ENCODE results near the gene CDC25A. TPM values are rescaled to one million over a fixed set of nuclear protein-coding genes. Genes with fewer than 3 reads are reported as not detected.

The CDC25A gene
- total and polyA plus RNA-seq, 9 of the 15 experiments (the other 6 are each of a cell fraction or from before 2014, with no cell fraction given): 3.4 to 61.3 (median 51.8) TPM

DNA sequence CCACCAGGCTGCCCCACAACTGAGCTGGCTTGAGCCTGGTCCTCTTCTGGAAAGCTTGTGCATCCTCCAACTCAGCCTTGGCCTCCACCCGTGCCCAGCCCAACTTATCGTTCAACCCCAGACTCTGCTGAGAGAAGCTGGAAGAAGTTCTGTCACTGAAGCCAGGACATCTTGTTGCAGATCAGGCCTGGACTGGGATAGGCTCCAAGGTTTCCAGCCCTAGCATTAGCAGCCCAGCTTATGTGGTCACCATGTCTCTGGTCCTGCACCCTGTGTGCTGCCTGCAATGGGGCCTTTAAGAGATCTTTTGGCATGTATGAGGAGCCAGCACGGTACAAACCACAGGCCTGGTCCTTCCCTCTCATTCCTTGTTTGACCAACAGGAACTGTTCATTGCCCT is 19.9 kb upstream of the CDC25A start (continued):
- TF ChIP-seq, protein P1, sequence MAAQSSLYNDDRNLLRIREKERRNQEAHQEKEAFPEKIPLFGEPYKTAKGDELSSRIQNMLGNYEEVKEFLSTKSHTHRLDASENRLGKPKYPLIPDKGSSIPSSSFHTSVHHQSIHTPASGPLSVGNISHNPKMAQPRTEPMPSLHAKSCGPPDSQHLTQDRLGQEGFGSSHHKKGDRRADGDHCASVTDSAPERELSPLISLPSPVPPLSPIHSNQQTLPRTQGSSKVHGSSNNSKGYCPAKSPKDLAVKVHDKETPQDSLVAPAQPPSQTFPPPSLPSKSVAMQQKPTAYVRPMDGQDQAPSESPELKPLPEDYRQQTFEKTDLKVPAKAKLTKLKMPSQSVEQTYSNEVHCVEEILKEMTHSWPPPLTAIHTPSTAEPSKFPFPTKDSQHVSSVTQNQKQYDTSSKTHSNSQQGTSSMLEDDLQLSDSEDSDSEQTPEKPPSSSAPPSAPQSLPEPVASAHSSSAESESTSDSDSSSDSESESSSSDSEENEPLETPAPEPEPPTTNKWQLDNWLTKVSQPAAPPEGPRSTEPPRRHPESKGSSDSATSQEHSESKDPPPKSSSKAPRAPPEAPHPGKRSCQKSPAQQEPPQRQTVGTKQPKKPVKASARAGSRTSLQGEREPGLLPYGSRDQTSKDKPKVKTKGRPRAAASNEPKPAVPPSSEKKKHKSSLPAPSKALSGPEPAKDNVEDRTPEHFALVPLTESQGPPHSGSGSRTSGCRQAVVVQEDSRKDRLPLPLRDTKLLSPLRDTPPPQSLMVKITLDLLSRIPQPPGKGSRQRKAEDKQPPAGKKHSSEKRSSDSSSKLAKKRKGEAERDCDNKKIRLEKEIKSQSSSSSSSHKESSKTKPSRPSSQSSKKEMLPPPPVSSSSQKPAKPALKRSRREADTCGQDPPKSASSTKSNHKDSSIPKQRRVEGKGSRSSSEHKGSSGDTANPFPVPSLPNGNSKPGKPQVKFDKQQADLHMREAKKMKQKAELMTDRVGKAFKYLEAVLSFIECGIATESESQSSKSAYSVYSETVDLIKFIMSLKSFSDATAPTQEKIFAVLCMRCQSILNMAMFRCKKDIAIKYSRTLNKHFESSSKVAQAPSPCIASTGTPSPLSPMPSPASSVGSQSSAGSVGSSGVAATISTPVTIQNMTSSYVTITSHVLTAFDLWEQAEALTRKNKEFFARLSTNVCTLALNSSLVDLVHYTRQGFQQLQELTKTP (IDR thresholded peaks at IDR 0.05; ENCODE audit: low read depth in 1 of 2, partially characterized antibody in 2 of 2): no peak
- TF ChIP-seq RBM34 (IDR thresholded peaks at IDR 0.05; ENCODE audit: borderline replicate concordance, insufficient read depth, low read length): no peak

DNA sequence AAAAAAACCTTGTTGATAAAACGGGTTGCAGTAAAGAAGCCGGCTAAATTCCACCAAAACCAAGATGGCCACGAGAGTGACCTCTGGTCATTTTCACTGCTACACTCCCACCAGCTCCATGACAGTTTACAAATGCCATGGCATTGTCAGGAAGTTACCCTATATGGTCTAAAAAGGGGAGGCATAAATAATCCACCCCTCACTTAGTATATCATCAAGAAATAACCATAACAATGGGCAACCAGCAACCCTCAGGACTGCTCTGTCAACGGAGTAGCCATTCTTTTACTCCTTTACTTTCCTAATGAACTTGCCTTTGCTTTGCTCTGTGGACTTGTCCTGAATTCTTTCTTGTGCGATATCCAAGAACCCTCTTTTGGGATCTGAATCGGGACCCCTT is 14.4 kb upstream of the CDC25A start:
- Histone ChIP-seq H3K4me1 (replicated peaks in 1 of 2; ENCODE audit: control insufficient read depth in 2 of 2, insufficient read depth in 2 of 2, low read length in 2 of 2) (peaks cover 0 to 3% of the 10 kb centered on the region in 2 experiments; a peak in 2 of 5 replicates), H3K4me2 (ENCODE audit: insufficient read depth, low read length) (no peak overlapping the region), H3K9ac (ENCODE audit: insufficient read depth in 1 of 2, low read depth in 2 of 2, low read length in 2 of 2) (no peak overlapping the region), H3K4me3 (no peak overlapping the region), H4K20me1 (replicated peaks; ENCODE audit: control insufficient read depth, insufficient read depth, low read length) (no peaks in the 10 kb centered on the region), H3K9me3 (replicated peaks; ENCODE audit: control insufficient read depth, insufficient read depth, low read depth, low read length) (no peaks in the 10 kb centered on the region), H3K9me1 (ENCODE audit: control insufficient read depth, insufficient read depth, low read length) (no peaks in the 10 kb centered on the region), H3K27me3 (ENCODE audit: control insufficient read depth in 2 of 2, insufficient read depth in 2 of 2, low read length in 2 of 2) (no peaks in the 10 kb centered on the region), H3K27ac (ENCODE audit: extremely low read depth, low read depth, low read length) (no peak overlapping the region), H3K36me3 (ENCODE audit: control insufficient read depth, insufficient read depth, low read length) (no peaks in the 10 kb centered on the region), H2AFZ (ENCODE audit: low read depth, low read length) (0 out of 2 replicates have a peak overlapping the region, but pooled peaks have one; percentile 40), H3K79me2 (ENCODE audit: control insufficient read depth, insufficient read depth, low read length) (no peaks in the 10 kb centered on the region)
- BruUV-seq (replicated peaks): no TSS peak
- 28% methylated on average over 6 of the region's 6 CpGs for WGBS (ENCODE audit: insufficient coverage, low coverage, missing lambda C conversion rate)
- CTCF ChIA-PET (ENCODE audit: low intra/inter-chr PET ratio): interaction anchor here (0.6 kb wide), 1 partner anchor 71 kb away, joined by 3 read pairs; no protein-coding TSS in a partner anchor
- POLR2A ChIA-PET: no interaction called here
- intact Hi-C loops (cut with micrococcal nuclease) (no loop called here), in situ Hi-C loops (cut with MboI) (no loop called here)
- no peak for ATAC-seq
- DNase-seq (ENCODE audit: extremely low read depth in 1 of 4, low spot score in 3 of 4): no peak
- no peak for FAIRE-seq
- TF ChIP-seq GATAD2B (IDR thresholded peaks at IDR 0.05; ENCODE audit: borderline replicate concordance) (no peak), ILF3 (IDR thresholded peaks at IDR 0.05; ENCODE audit: borderline replicate concordance) (no peak), U2AF2 (optimal IDR thresholded peaks at IDR 0.05; ENCODE audit: low read depth, low read length) (no peak), PRPF4 (IDR thresholded peaks at IDR 0.05; ENCODE audit: insufficient read depth, low read depth, low read length, poor library complexity, severe bottlenecking) (no peak), TOE1 (IDR thresholded peaks at IDR 0.05; ENCODE audit: borderline replicate concordance) (no peak), TOE1 (CRISPR knock-in tag; IDR thresholded peaks at IDR 0.05; ENCODE audit: borderline replicate concordance, low read depth) (no peak), HIVEP1 (CRISPR knock-in tag; IDR thresholded peaks at IDR 0.05) (no peak), TRIM24 (IDR thresholded peaks at IDR 0.05) (no peak)
- TF ChIP-seq, protein P2, sequence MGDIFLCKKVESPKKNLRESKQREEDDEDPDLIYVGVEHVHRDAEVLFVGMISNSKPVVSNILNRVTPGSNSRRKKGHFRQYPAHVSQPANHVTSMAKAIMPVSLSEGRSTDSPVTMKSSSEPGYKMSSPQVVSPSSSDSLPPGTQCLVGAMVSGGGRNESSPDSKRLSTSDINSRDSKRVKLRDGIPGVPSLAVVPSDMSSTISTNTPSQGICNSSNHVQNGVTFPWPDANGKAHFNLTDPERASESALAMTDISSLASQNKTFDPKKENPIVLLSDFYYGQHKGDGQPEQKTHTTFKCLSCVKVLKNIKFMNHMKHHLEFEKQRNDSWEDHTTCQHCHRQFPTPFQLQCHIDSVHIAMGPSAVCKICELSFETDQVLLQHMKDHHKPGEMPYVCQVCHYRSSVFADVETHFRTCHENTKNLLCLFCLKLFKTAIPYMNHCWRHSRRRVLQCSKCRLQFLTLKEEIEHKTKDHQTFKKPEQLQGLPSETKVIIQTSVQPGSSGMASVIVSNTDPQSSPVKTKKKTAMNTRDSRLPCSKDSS (IDR thresholded peaks at IDR 0.05; ENCODE audit: low read depth, partially characterized antibody): no peak
- TF ChIP-seq, protein P3, sequence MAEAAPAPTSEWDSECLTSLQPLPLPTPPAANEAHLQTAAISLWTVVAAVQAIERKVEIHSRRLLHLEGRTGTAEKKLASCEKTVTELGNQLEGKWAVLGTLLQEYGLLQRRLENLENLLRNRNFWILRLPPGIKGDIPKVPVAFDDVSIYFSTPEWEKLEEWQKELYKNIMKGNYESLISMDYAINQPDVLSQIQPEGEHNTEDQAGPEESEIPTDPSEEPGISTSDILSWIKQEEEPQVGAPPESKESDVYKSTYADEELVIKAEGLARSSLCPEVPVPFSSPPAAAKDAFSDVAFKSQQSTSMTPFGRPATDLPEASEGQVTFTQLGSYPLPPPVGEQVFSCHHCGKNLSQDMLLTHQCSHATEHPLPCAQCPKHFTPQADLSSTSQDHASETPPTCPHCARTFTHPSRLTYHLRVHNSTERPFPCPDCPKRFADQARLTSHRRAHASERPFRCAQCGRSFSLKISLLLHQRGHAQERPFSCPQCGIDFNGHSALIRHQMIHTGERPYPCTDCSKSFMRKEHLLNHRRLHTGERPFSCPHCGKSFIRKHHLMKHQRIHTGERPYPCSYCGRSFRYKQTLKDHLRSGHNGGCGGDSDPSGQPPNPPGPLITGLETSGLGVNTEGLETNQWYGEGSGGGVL (CRISPR knock-in tag; IDR thresholded peaks at IDR 0.05): no peak
